NCI-H2029 (cell line): ENCODE data around the gene GDPD4.

ENCODE experiments used
- DNase-seq: peaks from one replicate; lab custom pipeline; 2025; lab: John Stamatoyannopoulos, UW

Gene GDPD4

GRCh38 chr11:77204754-77205466 lies 96.6 kb downstream of the GDPD4 start:
- DNase-seq: no peak

DNA sequence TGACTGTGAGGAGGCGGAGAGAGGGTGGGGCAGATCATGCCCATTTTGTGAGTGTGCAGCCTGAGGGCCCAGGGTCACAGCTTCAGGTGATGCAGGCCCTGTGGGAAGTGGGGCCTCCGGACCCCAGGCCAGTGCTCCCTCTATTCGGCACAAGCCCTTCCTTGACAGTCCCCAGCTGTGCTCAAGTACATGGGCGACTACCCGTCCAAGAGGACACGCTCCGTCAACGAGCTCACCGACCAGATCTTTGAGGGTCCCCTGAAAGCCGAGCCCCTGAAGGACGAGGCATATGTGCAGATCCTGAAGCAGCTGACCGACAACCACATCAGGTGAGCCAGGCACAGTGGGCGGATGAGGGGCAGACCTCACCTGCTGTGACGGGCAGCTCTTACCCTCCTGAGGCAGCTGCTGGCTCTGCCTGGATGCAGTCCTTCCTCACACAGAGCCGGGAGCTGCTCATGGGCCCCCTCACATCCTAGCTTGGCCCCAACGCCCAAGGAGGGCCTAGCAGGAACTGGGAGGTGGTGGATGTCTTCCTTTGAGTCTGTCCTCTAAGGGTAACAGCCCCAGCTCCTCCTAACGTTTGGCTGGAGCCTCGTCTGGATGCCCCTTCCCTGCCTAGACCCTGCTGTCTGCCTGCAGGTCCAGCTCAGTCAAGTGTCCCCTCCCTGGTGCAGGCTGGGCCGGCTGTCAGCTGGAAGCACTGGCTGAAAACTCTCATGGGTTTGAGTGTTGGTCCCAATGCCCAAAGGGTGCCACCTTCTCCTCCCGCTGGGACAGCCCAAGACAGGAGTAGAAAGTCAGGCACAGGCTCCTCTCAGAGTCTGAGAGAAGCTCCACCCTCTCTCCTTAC lies 97.4 kb downstream of the GDPD4 start:
- DNase-seq: no peak

- DNase-seq: no peak
Measured at GRCh38 chr11:77202941-77203900, 98.3 kb downstream of the GDPD4 start.

DNA sequence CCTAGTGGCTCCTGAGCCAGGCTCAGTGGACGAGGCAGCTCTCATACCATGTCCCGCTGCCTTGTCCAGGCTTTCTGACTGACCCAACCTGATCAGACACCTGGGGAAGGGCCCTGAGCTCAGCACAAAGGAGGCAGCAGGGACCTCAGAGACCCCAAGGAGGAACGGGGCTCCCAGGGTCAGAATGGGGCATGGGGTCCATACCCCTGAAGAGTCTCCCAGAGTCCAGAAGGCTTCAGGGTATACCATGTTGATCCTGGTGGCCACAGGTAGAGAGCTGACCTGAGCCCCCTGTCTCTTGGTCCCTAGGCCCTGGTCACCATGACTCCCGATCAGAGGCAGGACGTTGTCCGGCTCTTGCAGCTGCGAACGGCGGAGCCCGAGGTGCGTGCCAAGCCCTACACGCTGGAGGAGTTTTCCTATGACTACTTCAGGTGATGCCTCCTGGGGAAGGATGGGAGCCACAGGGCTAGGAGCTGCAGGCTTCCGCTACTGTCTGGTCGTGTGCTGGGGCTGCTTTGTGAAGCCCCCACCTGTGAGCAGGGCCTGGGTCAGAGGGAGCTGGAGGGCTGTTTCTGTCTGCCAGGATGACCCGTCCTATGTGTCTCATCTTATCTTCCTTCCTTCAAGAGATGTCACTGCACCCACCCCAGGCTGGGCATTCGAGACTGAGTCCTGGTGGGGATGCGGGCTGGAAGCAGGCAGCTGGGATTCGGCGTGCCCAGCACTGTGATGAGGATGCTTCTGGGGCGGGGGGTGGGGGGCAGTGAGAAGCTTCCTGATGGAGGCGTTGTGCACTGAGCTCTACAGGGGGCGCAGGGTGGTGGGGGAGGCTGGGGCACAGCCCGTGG lies 99.3 kb downstream of the GDPD4 start:
- no peak for DNase-seq

GRCh38 chr11:77201370-77201769 lies 100.1 kb downstream of the GDPD4 start:
- no peak for DNase-seq

- DNase-seq: no peak
Measured at GRCh38 chr11:77200351-77201268, 100.9 kb downstream of the GDPD4 start.

DNA sequence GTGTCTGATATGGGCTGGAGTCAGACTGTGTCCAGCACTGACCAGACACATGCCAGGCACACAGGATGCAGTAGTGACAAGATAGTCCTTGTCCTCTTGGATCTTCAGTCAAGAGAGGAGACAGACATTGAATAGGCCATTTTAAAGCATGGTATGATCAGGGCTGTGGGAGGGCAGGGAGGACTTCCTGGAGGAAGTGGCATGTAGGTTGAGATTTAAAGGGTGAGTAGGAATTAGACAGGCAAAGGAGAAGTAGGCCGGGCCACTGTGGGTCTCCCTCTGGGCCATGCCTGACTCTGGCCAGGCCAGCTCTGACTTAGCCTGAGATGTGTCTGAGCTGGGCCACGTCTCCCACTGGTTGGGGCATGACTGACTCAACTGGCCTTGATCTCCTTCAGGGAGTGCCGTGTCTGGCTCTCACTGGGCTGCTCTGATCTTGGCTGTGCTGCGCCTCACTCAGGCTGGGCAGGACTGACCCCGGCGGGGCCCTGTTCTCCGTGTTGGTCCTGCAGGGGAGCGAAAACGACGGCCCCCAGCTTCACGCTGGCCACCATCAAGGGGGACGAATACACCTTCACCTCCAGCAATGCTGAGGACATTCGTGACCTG lies 102.2 kb downstream of the GDPD4 start:
- DNase-seq: no peak

DNA sequence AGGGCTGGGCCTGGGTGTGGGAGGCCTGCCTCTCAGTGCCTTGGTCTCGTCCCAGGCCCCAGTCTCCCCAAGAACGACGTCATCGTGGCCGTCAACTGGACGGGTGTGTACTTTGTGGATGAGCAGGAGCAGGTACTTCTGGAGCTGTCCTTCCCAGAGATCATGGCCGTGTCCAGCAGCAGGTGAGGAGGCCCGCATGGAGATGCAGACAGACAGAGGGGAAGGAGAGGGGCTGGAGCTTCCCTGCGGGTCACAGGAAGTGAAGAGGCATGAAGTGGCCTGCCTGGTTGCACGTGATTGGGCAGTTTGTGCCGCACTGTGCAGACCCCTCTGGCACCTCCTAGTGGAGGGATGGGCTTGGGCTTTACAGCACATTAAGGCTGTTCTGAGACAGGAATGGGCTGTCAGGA lies 103.0 kb downstream of the GDPD4 start:
- no peak for DNase-seq

GRCh38 chr11:77197626-77198320 lies 103.7 kb downstream of the GDPD4 start:
- no peak for DNase-seq

DNA sequence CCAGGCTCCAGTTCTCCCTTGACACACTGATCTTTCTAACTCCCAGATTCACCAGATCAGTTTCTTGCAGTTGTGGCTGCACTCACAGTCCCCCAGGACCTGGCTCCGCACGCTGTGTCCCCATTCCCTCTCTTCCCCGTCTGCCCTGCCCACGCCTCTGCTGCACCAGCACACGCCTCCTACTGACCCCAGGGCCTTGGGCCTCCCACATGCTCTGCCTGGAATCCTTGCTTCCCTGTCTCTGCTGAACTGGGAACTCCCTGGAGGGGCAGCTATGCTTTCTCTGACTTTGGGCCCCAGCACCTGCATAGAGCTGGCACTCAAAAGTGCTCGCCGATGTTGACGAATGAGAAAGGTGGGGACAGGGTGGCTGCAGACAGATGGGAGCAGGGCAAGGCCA lies 104.5 kb downstream of the GDPD4 start:
- no peak for DNase-seq

GRCh38 chr11:77195071-77195755 lies 106.3 kb downstream of the GDPD4 start:
- no peak for DNase-seq

DNA sequence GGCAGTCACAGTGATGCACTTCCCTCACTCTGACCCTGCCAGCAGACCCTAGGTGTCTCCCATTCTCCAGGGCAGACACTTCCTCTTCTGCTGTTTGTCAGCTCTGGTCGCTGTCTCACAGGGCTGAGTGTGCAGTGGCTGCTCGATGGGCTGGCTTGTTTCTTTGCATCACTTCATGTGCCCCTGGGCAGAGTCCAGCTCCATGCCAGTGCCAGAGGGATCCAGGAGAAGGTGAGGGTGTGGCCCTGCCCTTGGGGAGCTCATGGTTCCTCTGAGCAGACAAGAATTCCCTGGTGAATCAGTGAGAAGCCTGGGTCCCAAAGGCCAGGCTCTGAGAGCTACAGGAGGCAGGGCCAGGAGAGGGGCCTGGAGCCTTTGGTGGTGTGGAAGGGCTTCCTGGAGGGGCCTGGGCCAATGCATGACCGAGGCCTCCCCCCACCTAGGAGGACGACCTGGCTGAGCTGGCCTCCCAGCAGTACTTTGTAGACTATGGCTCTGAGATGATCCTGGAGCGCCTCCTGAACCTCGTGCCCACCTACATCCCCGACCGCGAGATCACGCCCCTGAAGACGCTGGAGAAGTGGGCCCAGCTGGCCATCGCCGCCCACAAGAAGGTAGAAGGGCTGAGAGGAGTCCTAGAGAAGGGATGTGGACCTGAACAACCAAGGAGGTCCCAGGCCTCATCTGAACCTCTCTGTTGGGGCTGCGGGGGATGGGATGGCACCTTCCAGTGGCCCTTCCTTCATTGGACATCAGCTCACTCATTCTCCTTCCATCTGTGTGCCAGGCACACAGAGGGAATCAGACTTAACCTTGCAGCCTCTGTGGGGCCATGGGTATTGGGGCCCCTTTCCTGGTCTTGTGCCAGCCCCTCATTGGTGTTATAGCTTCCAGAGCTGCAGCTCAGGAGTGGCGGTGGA lies 107.3 kb downstream of the GDPD4 start:
- DNase-seq: no peak

GRCh38 chr11:77193167-77193566 lies 108.3 kb downstream of the GDPD4 start:
- no peak for DNase-seq

DNA sequence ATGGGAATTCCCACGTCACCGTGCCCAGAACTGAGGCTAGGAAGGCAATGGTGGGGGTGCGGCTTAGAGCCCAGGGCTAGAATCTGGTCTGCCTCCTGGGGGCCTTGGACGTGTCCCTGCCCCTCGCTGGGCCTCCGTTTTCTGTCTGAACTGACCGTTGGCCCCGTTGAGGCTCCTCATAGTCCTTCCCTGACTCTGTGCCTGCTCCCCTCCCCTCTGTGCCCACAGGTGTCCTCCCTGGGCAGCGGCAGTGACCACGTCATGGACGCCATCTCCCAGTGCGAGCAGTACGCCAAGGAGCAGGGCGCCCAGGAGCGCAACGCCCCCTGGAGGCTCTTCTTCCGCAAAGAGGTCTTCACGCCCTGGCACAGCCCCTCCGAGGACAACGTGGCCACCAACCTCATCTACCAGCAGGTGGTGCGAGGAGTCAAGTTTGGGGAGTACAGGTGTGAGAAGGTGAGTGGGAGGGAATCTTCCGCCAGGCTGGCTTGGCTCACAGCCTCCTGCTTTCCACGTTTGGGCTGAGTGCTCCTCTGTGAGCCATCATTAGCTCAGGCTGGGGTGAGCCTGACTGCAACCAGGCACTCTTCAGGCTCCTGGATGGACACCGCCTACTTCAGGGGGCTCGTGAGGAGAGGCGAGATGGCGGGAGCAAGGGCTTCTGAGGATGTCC lies 109.5 kb downstream of the GDPD4 start:
- DNase-seq: peak; percentile 92

DNA sequence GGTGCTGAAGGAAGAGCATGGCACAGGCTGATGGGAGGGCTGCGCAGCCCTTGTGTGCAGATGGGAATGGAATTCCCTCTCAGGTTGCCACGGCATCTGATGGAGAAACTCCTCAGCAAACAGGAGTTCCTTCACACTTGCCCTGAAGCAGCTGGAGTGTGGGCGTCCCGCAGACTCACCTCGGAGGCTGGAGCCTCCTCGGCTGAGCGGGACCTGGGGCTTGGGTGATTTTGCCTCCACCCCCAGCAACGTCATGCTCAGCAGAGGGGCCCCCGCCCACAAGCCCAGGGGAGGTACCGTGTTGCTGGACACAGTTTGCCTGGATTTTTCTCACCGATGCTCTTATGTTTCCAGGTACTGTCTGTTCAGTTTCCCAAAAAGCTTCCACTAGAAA lies 110.1 kb downstream of the GDPD4 start:
- peak; percentile 54 for DNase-seq

DNA sequence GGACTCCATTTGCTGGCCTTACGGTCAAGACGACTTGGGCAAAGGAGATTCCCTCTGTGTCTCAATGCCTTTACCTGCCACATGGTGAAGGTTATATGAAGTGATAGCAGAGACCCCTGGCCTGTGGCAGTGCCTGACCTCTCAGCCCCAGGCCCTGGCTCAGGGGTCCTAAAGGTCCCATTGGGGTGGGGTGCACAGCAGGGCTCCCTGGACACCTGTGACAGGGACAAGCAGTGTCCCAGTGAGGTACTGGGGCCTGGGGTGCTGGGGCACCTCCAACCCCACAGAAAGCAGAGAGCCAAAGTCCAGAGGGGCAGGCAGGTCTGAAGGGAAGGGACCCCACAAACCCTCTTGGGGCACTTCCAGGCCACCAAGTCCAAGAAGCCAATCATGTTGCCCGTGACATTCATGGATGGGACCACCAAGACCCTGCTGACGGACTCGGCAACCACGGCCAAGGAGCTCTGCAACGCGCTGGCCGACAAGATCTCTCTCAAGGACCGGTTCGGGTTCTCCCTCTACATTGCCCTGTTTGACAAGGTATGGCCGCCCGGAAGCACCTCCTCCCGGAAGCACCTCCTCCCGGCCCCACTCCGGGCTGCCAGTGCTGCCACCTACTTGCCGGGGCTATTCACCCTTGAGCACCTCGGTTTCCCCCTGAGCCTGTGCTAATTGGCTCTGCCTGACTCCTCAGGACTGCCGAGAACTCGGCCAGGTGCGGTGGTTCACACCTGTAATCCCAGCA lies 111.0 kb downstream of the GDPD4 start:
- no peak for DNase-seq
